Activated CD8-positive, alpha-beta memory T cell treated with anti-CD3 and anti-CD28 coated beads, Interleukin-2, amount 50 U/mL, for 1 hour (primary cell): ENCODE results near the gene FOLH1.
"Not testable (repeated sequence)": the region's sequence is repeated elsewhere in the genome, so short reads cannot be mapped to it uniquely, and the experiment has no call there.

Experiments used
- DNase-seq: peaks from one replicate; pipeline ENCODE4 v3.0.0-alpha.2; 2020; ENCODE audit errors: extremely low read depth

The FOLH1 gene

DNA sequence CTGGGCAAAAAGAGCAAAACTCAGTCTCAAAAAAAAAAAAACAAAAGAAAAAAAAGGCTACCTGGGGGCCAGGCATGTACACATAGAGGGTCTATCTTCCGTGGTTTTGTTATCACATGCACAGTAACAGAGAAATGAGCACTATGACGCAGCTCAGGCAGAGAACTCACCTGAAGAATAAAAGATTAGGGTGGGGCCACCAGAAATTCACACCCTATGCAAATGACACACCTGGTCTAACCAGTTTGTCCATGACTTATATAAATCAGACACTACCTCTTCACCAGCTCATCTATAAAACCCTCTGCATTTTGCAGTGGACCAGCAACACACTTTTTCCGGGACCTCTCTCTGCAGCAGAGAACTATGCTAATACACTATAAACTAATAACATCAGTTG is 30.5 kb downstream of the FOLH1 start:
- not testable (repeated sequence) for DNase-seq

DNA sequence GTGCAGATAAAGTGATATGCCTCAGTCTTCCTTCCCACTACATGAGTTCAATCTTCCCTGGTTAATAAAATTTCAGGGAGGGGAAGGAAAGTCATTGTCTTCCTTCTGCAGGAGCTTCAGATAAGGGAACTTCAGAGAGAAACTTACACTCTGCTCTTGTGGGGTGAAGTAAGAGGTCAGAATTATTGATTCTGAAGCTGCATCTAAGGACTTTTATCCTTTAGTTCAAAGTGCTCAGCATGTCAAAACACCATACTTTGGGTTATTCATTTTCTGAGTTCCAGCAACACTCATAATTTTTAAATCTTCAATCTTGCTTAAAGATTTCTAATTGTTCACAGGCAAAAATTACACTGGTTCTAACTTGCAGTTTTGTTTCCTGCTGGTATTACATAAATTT is 33.0 kb downstream of the FOLH1 start:
- not testable (repeated sequence) for DNase-seq

DNA sequence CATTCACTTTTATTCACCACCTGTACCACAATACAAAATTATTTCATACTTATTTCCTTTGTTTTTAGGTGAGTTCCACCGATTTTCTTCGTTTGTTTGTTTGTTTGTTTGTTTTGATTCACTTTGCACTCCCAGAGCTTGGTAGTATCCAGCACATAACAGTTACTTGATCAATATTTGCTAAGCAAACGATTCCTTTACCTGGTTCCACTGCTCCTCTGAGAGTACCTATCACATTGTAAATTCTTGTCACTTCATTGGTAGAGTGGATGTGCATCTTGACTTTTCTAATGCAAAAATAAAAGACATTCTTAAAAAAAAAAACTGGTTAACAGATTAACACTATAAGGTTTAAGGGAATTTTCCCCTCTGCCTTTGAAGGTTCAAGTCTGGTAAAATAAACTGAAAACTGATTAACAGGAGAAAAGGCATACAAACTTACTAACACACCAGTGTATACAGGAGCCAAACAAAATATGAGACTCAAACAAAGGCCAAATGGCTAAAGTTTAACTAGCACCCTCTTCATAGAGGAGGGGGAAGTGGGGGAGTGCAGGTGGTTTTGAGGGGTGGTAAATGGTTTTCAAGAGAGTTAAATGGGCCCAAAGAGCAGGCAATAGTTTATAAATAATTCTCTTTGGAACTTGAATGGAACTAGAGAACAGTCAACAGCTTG is 33.6 kb downstream of the FOLH1 start:
- DNase-seq, result not testable (repeated sequence)

DNA sequence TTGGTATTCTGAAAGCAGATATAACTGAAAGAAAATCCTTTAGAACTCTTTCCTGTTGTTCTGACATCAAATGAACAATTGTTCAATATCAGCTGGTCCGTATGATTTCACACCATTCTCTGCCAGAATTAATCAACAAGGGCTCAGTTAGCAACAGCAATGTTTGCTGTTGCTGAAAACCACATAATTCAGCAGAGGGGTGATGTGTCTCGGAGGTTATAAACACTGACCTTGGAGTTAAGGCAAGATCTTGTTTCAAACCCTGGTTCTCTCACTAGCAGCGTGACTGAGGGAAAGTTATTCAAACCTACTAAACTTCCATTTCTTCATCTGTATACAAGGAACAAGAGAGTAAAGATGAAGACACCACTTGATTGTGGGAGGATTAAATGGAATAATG is 36.8 kb downstream of the FOLH1 start:
- DNase-seq, result not testable (repeated sequence)

DNA sequence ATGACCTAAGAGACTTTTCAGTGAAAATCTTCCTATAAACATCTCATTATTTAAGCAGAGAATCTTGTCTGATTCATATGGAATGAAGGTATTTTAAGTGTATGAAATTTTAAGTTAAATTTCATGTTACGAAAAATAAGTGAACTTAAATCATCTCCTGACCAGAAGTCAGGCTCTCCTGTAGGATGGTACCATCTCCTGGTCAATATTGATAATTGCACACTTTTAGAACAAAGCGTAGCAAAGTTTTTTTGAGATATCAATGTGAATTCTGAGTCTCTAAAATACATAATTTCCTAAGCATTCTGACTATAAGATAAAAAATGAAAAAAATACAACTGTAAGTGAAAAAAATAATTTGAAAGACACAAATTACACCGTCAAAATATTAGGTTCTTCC is 38.8 kb downstream of the FOLH1 start:
- not testable (repeated sequence) for DNase-seq

DNA sequence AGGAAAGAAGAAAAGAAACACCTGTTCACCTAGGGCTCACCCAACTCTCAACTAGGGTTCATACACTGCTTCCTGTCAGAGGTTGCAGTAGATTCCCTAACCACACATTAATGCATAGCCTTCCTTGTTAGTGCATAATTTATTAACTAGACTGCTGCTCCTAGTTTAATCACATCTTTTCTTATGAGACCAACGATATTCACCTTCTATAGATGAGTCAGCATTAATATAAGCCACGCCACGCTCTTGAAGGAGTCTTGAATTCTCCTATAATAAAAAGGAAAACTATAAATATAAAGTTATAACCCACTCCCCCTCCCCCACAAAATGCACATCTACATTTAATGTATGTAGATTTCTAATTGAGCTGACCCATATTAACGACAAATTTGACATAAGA is 39.4 kb downstream of the FOLH1 start:
- not testable (repeated sequence) for DNase-seq

DNA sequence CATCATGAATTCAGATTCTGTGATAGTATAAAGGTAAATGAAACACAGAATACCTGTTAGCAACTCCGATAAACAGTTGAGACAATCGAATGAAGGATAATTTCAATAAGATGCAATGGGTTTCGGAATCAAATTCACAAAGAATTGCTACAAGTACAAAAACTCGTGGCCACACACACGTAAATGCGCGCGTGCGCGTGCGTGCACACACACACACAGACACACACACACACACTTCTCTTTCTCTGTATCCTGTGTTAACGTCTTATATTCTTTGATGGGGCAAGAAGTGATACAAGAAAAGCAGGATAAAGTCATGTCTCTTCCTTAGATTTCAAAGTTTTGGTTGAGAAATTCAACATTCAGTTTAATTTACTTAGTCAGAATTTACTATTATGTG is 57.2 kb downstream of the FOLH1 start:
- no peak for DNase-seq

DNA sequence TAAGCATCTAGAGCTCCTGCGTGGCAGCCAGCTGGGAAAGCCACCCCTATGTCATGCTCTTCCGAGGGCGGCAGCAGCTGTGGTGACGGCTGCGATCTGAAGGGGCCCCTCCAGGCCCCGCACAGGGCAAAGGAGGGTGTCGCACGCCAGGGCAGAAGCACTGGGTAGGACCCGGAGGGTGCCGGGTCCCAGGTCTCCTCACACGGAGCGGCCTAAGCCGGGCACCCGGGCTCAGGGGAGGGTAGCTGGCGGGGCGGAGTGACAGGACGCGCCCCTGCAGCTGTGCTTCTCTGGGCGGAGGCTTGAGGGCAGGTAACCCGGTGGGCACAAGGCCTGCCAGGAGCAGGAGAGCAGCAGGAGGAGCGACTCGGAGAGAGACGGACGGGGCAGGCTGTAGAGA is 106.0 kb downstream of the FOLH1 start:
- DNase-seq, result not testable (repeated sequence)
